CD4-positive, alpha-beta T cell treated with Interferon alpha-2 for 1 hour (primary cell): ENCODE measurements around the gene USP25.
"Not testable (repeated sequence)": the region's sequence is repeated elsewhere in the genome, so short reads cannot be mapped to it uniquely, and the experiment has no call there.

ENCODE experiments used
- DNase-seq, 2 donors: peaks; one replicate each; pipeline ENCODE4 v3.0.0-alpha.2; 2020 to 2022

Gene USP25

DNA sequence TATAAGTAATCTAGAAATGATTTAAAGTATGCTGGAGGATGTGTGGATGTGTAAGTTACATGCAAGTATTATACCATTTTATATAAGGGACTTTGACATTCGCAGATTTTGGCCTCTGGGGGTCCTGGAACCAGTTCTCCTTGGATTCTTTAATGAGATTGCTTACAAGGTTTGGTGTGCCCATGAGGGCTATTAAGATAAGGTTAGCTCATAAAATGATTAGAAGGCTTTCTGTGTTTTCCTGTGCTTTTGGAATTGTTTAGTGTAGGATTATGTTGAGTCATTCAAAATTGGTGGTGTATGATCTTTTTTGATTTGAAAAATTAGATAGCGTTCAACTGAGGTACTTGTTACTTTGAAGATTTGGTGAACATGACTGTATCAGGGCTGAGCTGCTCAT, 5.6 kb downstream of the USP25 start:
- no peak for DNase-seq

DNA sequence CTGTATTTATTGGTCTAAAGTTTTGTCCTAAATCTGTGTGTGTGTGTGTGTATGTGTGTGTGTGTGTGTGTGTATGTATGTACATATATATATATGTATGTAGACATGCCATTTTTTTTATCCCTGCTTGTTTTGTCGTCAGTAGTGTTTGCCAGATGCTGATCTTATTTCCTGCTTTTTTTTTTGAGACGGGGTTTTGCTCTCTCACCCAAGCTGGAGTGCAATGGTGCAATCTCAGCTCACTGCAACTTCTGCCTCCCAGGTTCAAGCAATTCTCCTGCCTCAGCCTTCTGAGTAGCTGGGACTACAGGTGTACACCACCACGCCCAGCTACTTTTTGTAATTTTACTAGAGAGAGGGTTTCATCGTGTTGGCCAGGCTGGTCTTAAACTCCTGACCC, 6.1 kb downstream of the USP25 start:
- DNase-seq, result not testable (repeated sequence)

DNA sequence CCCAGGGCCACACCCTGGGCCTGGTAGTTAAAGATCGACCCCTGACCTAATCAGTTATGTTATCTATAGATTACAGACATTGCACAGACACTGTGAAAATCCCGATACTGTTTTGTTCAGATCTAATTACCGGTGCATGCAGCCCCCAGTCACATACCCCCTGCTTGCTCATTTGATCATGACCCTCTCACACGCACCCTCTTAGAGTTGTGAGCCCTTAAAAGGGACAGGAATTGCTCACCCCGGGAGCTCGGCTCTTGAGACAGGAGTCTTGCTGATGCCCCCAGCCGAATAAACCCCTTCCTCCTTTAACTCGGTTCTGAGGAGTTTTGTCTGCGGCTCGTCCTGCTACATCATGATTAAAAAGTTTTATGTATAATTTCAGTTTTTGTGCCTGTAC, 9.0 kb downstream of the USP25 start:
- DNase-seq, result not testable (repeated sequence)

DNA sequence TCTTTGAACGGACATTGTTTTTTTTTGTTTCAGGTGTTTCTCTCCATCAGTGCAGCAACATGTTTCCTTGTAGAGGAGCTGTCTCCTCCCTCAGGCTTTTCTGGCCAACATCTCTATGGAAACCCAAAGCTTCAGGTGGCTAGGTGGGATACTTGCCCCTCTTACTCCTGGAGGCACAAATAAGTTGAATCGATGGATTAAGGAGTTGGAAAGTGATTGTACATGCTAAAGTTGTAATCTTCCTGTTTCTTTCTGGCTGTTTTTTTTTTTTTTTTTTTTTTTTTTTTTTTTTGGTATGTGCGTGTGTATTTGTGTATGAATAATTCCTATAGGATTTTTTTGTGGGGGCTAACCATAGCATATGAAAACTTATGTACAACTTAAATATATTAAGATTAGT, 10.6 kb downstream of the USP25 start:
- no peak for DNase-seq

DNA sequence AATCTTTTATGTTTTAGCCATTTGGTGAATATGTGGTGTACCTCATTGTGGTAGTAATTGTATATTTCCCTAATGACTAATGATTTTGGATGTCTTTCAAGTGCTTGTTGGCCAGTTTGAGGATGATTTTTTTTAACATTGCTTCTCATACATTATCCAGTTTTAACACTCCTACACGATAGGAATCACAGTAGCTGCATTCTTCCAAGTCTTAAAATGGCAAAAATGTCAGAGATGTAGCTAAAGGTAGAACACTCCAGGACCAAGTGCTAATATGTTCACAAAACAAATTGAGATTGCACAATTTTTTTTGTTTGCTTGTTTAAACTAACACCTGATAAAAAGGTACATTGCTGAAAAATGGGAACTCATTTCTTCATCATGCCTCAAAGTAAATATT, 11.7 kb downstream of the USP25 start:
- DNase-seq, result no peak

DNA sequence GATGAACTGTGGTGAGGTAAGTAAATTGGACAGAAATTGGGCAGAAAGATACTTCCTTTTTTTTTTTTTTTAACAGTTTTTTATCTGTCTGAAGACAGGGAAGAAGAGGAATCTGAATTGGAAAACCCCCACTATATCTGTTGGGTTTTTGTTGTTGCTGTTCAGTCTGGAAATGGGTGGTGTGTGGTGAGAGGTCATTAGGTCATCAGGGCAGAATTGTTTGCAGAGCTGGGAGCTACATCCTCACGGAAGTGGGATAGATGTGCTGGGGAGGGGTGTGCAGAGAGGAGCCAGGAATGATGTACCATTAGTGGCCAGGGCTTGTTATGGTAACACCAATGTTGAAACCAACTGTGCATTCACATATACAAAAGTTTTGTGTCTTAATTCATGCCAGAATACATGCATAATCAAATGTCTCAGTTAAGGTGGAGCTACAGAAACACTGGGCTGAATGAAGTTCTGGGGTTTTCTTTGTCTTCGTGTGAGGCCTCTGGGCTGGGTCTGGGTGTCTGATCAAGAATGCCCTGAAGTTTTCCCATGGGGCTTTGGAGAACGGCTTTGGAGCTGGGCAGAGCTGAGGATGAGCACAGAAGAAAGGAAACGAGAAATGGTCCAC, 12.4 kb downstream of the USP25 start:
- no peak for DNase-seq

DNA sequence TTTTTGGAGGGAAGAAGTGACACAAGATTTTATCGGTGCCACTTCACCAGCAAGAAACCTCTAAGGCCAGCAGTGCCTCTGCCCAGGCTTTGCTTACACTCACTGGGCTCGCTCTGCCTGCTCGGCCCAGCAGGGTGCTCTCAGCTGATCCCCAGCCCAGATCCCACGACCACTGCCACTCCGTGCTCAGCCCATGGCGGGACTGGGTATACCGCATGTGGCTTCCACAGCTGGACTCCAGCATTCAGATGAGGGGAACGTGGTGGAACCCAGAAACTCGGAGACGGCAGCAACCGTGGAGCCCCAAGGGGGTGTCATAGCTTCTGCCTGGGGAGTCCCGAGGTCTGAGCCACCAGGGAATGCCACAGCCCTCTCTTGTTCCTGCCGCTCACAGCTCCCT, 12.9 kb downstream of the USP25 start:
- DNase-seq, result no peak

DNA sequence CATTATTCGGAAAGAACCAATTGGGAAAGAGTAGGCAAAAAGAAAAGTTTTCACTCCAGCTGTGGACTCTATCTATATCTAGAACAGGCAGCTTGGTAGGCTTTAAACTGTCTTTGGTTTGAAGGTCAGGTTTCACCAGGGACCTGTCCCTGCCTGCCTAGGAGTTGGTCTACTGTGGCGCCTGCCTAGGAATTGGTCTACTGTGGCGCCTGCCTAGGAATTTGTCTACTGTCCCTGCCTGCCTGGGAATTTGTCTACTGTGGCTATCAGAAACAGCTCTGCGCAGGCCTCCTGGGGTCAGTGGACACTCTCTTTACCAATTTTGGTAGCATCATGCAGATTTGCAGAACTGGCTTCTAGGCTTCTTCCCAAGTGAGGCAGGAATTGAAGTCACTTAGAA, 13.8 kb downstream of the USP25 start:
- no peak for DNase-seq

DNA sequence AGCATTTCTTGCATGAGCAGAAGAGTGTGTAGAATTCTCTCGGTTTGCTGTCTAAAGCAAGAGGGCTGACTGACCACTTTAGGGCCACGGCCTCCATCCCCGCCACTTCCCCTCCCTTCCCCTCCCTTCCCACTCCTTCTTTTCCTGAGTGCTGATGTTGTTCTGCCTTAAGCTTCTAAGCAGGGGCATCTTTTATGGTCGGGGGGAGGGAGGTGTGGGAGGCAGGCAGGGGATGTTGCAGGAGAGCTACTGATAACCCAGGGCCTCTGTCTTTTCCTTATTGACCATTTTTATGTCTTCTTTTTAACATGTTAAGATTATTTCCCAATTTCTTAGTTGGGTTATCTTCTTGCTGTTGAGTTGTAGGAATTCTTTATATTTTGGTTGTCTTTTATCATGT, 15.1 kb downstream of the USP25 start:
- DNase-seq, result no peak

DNA sequence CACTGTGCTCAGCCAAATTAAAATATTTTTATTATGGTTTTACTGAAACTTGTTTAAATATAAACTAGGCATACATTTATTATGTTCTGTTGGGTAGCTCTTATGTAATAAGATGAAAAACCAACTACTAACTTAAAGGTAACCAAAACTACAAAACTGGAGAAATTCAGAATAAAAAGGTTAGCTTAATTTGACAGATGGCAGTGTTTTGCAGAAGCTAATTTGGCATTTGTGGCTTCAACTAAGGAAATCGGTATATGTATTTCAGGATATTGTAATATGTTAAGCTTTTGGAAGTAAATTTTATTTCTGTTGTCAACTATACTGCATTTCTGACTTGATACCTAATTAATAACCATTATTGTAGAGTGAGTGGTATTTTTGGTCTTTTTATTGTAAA, 18.8 kb downstream of the USP25 start:
- DNase-seq, result no peak

DNA sequence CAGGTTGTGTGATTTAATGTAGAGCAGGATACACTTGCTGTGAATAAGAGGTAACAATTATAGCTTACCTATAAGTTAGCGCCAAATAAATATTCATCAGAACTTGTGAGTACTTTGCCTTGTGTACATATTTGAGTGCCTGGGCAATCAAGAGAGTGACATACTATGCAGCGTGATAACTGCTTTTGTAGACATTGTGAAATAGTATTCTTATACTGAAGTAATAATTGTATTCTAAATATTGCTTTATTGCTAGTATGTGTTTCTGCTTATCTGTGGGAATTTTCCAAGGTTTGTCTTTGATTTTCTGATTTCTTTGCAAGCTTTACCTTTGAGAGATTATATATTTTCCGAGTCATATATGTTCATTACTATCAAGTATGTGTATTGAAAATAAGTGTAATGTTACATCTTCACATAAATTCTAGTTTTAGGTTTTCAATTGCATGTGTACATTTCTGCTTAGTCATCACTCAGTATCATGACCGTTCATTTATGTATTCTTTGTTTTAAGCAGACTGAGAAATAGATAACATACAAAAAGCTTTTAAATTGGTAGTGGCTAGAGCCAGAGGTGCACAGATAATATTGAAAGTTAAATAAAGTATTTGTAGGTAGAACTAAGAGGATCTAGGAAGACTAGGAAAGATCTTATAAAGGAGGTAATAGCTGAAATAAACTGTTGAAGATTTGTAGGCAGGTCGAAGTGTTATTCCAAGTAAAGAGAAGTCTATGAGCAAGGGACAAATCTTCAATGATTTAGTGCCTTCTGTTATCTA, 19.5 kb downstream of the USP25 start:
- DNase-seq, result no peak

DNA sequence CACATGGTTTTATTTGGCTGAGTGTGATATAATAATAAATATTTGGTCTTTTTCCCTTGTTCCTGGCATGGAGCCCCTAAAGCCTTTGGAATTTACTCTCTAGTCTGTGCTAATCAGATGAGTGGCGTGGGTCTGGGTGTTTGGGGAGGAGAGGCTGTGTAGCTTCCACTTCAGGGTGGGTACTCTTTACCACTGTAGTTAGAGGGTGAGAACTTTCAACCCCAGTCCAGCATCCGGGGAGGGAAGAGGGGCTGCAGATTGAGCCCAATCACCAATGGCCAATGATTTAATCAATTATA, 20.0 kb downstream of the USP25 start:
- DNase-seq, result no peak

DNA sequence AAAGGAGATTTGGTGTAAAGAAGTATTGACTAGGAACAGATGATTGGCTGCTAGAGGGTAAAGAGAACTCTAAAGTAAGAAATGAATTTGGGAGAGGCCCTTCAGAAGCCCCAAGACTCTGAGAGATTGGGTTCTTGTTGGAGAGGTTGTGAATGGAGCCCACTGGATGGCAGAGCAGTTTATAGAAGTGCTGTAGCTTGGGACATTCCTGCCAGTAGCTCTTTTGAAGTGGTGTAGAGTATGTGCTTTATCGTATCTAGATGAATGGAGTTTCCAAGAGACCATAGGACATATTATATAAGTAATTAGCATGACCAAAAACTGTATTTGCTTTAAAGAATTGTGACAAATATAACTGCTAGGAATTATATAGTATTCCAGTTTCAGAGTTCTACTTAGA, 21.3 kb downstream of the USP25 start:
- DNase-seq, result no peak

DNA sequence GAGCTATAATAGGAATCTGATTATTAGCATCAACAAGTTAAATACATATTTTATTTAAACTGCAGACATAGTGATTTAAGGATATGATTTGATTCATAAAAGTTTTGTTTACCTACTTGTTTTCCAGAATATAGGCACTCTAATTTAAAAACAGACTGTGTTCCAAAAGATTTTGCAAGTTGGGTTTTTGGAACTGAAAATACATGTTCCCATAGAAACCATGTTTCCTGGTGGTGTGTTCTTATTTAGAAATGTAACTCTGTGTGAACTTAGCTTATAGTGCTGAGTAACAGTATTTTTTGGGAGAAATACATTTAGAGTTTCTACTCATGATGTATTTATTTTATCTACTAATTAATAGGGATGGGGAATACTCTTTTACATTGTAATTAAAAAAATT, 21.8 kb downstream of the USP25 start:
- DNase-seq, result no peak

DNA sequence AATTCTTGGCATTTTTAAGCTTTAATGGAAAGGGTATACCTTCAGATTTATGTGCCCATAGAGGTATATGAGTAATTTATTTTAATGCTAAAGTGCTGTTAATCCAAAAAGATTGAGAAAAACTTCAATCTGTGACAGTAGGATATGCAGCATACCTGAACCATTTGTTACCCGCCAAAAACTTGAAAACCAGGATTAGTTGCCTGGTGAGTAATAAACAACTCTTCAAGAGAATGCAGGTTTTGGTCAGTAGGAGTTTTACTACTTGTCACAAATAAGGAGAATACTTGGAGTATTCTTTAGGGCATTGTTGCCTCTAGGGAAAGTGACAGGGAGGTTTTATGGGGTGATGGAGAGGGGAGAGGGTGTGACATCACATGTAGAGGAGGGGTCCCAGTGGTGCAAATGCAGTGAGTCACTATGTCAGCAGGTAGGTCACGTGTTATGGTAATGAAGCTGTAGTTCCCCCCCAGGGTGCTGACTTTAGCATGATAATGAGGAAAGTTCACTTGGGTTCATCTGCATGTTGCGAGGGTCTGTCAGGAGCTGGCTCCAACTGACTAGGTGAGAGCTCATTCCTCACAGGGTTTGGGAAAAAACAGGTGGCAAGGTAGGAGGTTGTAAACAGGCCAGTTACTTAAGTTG, 23.1 kb downstream of the USP25 start:
- no peak for DNase-seq

DNA sequence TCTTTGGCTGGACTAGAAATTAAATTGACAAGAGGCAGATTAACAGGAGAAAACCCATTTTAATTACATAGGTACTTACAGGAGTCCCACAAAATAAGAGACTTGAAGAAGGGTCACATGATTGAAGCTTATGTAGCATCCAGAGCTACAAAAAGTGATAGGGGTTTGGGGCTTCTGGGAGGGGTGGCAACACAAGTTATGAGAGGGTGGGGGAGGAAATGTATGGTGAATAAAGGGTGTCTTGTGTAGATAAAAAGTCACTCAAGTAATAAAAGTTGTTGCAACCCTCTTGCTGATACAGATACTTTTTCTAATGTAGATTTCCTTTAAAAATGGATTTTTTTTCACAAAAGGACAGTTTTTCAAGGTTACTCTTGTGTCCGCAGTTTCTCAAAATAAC, 24.0 kb downstream of the USP25 start:
- no peak for DNase-seq

DNA sequence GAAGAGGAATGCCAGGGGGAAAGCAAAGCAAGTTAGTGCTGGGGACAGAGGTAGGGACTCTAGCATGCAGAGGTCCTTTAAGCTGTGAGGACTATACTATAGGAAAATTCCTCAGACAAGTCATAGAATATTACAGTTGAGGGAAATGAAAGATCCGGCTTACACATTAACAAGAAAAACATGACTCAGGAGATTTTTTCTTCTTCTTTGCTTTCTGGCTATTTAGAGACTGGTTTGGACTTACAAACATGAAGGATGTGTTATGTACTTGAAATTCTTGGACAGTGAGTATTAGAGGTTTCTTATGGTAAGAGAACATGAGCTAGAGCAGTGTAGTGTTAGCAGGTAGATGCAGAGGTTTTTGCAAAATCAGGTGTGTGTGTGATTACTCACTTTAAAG, 24.9 kb downstream of the USP25 start:
- DNase-seq, result no peak

DNA sequence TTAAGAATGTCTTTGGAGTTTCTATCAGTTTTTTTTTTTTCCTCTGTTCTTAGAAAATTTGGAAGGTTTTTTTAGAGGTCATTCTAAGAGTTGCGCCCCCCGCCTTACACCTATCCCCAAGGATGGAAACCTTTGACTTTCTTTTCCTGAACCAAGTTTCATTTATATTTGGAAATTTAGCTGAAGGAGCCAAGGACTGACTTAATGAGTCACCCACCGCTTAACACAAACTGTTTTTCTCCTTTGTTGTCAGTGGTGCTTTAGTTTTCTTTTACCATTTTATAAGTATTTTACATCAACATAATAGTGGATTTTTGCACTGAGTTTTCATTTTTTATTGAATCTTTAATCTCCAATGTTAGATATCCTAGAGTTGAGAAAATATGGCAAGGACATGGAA, 25.3 kb downstream of the USP25 start:
- DNase-seq, result no peak

DNA sequence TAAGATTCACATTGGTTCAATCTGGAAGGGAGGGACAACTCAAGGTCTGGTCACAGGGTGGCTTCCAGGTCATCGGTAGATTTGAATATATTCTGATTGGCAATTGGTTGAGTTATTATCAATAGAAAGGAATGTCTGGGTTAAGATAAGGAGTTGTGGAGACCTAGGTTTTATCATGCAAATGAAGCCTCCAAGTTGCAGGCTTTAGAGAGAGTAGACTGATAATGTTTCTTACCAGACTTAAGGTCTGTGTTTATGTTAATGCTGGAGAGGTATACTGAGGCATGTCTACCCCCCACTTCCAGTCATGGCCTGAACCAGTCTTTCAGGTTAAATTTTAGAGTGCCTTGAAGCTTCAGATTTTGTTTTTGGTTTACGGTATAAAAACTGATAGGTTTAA, 29.7 kb downstream of the USP25 start:
- DNase-seq, result no peak

DNA sequence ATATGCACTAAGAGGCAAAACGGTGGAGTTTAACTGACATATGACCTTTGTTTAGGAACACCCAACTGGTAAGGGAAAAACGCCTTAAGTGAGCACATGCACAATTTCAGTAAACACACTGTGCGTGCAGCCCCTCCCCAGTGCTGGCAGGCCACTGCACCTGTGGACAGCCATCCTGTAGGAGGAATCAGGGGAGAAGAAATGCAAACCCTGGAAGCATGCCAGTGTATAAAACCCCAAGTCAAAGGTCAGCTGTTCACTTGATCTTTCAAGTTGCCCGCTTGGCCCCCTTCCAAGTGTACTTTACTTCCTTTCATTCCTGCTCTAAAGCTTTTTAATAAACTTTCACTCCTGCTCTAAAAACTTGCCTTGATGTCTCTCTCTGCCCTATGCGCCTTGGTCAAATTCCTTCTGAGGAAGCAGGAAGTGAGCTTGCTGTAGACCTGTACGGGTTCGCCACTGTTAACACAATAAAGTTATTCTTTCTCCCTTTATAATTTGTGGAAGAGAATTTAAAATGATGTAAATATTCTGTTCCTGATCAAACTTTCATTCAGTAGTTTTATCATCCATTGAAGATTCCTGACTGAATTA, 31.8 kb downstream of the USP25 start:
- no peak for DNase-seq

DNA sequence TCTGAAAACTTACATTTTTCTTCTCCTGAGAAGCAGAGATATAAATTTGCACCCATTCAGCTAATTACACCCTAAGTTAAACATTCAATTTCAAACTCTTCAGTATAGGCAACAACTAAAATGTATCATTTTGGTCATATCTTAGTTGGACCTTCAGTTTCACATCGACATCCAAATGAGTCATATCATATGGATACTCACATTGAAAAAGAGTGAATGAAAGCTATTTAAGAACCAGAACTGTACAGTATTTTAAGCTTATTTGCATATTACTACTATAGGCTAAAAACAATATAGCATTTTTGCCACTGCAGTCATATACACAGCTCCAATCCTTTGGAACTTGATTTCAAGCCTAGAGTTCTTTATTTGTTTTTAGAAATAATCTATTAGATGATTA, 33.6 kb downstream of the USP25 start:
- DNase-seq, result no peak

DNA sequence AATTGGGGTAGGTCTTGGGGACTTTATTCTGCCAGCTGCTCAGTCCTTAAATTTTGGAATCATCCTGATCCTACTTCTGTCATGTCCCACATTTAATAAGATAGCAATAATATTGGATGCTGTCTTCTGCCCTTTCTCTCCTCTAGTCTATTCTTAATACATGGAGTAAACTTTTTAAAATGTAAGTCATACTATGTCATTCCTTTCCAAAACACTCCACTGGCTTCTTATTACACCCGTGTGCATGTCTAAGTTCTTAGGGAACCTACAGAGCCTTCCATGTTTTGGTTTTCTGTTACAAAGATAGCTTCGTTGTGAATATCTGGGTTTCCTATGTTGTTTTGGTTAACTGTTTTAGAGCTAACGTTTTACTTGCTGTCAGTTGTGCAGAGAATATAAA, 35.1 kb downstream of the USP25 start:
- DNase-seq, result no peak

DNA sequence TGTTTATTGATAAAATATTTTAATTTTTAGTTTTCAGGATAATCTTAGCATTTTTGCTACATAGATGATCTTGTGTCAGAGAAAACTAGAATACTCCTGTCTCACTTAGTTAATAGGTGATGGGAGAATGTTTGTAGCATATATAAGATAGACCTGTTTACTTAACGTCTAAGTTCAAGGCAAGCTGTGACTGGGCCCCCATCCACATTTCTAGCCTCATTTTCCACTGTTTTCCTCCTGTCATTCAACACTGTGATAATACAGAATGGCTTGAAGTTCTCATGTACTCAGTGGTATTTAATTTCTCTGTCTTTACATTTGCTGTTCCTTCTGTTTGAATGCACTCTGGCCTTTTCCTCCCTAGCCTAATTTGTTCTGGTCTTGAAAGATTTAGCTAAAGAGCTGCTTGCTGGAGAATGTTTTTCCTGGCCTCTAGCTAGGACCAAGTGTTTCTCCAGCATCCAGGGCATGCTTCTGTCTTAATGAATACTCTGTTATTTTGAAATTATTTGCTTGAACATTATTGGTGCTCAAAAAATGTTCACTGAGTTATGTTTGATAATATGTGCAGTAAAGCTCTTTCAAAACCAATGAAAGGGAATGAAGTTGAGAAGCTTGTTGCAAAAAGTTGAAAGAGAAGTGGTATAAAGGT, 37.3 kb downstream of the USP25 start:
- DNase-seq, result no peak
